GM12891 (cell line): ENCODE results near the gene GPATCH2.

Source experiments
- PAX5 ChIP-seq: IDR thresholded peaks from 2 replicates; pipeline ENCODE4 v1.6.1; 2011; ENCODE audit warnings: low read length, moderate library complexity, mild to moderate bottlenecking; ENCODE audit not compliant: insufficient read depth, severe bottlenecking
- POLR2A ChIP-seq: IDR thresholded peaks from 2 replicates; pipeline ENCODE4 v1.6.1; 2011; ENCODE audit warnings: low read depth, low read length, control low read depth
- POLR2AphosphoS5 ChIP-seq: IDR thresholded peaks from 2 replicates; pipeline ENCODE4 v1.6.1; 2011; ENCODE audit warnings: low read depth, low read length, control low read depth
- SPI1 ChIP-seq: IDR thresholded peaks from 2 replicates; pipeline ENCODE4 v1.6.1; 2011; ENCODE audit warnings: low read depth, low read length, control low read depth
- TAF1 ChIP-seq: IDR thresholded peaks from 2 replicates; pipeline ENCODE4 v1.6.1; 2011; ENCODE audit warnings: low read depth, low read length, control low read depth

DNA sequence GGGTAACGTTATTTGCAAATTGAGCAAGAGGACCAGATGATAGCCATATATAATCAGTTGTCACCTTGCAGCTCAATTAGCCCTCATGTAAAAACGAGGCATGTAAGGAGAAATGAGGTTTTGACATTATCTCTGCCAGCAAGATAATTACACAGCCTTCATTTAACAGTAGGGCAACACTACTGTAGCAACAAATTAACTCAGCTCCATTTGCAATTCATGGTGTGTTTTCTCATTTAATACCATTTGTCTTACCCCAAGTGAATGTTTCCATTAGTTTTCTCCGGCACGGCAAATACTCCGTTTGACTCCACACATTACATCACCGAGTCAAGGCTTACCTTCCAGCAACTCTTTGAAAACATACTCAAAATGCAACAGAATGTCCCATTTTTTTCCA is 66.7 kb downstream of the GPATCH2 start:
- no peak for TF ChIP-seq POLR2A
- no peak for TF ChIP-seq TAF1
- no peak for TF ChIP-seq POLR2AphosphoS5
- no peak for TF ChIP-seq SPI1
- TF ChIP-seq PAX5 = no peak
